Measurements from ENCODE around the gene MCUB. TPM values are rescaled to one million over a fixed set of nuclear protein-coding genes. Genes with fewer than 3 reads are reported as not detected.
A peak's percentile ranks its signal among the peaks of the same experiment; 100 is the strongest.

The MCUB gene
- polyA plus RNA-seq, 10 donors: 9.2 to 14.2 (median 11.7) TPM

DNA sequence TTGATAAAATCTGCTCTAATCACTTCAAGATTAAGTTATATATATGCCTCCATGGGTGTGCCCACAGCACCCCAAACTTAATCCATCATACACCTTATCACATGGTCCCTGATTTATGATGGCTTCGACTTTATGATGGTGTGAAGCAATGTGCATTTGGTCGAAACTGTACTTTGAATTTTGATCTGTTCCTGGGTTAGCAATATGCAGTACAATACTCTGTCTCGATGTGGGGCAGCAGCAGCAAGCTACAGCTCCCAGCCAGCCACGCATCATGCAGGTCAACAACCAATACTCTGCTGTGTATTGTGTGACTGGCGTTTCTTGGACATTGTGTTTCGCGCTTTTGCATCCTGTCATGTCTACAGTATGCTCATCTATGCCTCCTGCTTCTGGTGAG is 62.6 kb downstream of the MCUB start:
- DNase-seq: no peak

DNA sequence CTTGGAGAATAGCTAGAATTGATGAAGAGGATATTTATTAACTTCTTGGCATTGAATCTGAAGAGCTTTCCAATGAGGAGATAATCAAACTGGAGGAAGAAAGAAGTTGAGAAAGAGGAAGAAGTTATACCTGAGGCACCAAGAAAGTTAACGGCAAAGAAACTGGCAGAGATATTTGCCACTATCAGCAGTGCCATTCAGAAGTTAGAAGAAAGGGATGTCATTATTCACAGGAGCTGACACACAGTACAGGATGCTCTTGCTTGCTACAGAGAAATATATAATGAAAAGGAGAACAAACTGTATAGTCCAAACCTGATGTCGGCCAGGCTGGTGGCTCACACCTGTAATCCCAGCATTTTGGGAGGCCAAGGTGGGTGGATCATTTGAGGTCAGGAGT is 64.5 kb downstream of the MCUB start:
- no peak for DNase-seq

DNA sequence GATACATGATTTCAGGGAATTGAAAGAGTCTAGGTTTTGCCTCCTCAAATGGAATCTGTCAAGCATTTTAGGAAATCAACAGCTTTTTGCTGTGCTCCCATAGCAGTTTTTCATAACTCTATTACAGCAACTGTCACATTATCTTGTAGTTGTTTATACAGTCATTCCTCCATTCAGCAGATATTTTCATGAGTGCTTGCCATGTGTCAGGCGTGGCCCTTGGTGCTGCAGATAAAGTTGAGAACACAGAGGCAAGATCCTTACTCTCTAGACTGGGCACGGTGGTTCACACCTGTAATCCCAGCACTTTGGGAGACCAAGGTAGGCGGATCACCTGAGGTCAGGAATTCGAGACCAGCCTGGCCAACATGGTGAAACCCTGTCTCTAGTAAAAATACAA is 67.3 kb downstream of the MCUB start:
- no peak for DNase-seq

DNA sequence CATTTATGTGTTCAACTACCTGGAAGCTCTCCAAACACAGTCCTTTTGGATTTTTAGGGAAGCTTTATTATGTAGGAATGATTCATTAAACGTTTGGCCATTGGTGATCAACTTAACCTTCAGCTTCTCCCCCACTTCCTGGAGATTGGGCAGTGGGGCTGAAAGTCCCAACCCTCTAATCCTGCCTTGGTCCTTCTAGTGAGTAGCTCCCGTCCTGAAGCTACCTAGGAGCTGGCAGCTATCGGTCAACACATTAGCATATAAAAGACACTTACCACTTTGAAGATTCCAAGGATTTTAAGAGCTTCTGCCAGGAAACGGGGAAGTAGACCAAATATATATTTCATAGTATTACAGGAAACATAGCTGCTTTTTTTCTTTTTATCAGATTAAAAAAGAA is 69.7 kb downstream of the MCUB start:
- no peak for DNase-seq

DNA sequence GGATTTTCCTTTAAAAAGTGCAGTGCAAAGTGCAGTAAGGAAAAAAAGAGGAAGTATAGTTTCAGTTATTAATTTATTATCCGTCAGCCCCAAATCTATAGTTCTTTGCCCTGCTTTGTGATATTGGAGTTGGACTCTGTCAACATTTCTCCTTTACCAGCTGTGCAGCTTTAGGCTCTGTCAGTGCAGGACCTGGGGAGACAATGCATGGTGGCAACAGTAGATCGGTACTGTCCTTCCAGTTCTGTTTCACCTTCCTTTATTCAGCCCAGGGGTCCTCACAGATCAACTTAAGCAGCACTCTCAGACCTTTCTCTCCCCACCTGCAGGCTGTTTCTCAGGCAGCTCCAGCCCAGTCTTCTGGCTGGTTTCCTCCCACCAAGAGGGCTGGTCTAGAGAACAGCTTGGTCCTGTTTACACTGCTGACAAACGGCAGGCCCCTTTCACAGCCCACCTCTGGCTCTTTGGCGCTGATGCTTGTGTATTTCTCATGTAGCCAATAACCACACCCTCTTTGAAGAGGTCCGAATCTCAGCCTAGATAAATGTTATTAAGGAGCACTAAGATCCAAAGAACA is 71.6 kb downstream of the MCUB start:
- no peak for DNase-seq

DNA sequence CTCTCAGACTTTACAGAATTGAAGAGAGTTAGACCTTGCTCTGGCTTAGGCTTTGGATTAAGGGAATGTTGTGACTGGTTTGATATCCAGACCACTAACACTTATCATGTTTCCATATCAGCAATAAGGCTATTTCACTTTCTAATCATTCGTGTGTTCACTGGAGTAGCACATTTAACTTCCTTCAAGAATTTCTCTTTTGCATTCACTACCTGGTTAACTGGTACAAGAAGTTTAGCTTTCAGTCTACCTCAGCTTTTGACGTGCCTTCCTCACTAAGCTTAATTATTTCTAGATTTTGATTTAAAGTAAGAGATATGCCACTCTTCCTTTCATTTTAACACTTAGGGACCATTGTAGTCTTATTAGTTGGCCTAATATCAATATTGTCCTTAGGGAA is 80.6 kb downstream of the MCUB start:
- no peak for DNase-seq

DNA sequence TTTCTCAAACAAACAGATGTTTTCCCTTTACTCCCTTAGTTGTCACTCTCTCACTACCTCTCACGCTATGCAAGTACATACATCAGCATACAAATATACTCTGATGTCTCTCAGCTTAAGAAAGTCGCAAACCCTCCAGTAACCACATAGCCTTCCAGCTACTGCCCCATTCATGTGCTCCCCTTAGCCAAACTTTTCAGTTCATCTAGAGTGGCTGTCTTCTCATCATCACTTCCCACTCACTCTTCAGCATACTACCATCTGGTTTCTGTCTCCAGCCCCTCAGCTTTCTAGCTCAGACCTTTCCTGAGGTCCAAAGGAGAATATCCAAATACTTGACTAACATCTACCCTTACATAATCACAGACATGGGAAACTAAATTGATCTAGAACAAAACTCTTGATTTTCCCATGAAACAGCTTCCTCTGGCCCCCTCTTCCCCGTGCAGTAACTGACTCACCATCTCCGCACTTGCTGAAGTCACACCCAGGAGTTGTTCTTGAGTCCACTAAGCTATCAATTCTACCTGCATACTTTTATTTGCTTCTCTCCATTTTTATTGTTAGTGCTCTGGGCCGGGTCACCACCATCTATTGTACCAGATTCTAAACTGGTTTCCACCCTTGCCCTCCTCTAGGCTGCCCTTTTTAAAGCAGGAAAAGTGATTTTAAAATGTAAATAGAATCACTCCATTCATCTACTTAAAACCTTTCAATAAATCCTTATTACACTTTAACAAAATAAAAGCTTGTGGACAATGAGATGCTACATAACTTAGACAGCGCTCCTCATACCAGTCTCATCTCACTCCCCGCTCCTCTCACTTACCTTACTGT is 86.0 kb downstream of the MCUB start:
- DNase-seq: no peak

DNA sequence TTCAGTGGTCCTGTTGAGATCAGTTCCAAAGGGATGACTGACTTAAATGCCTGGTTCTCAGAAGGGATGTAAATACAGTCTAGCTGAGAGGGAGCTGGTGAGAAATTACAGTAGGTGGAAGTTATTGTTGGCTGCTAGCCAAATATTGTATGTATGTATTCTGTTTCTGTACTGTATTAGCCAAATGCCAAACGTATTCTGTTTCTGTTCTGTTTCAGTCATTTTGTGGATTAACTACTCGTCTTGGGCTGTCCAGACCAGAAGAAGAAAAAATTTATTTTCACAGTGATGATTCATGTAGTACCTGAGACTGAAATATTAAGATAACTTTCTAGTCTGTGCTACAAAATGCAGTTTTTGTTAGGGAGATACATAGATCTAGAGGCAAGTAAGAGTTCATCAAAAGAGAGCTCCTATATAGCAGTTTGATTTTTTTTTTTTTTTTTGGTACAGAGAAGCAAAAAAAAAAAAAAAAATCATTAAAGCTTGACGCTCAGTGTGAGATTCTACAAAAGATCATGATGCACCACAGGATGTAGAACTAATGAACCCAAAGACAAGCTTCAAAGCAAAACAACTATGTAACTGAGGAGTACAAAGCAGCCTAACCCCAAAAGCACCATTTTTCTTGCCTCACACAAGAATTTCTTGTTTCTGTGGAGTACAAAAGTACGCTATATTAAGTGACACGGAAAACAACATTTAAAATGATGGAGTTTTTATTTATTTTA is 88.4 kb downstream of the MCUB start:
- DNase-seq: peak in 1 of 3 donors; percentile 11

DNA sequence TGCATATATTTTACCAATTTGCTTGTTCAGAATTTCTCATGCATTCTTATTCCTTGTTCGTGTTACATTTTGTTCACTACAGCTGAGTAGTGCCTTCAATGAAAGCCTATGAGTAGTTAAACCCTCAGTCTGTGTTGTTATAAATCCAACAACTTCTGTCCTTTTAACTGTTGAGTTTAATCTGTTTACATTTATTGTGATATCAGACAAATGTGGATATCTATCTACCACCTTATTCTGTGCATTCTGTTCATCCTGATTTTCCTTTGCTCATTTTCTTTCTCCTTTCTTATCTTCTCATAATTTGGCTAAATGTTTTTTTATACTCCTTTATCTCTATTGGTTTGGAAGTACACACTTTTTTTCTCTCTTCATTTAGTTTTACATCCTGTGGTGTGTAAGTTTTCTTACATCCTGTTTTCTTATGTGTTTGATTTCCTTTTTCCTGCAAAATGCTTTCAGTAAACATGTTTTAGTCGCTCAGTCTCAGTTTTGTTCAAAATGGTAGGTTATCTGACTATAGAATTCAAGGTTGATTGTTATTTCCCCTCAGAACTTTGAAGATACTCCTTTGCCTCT is 89.0 kb downstream of the MCUB start:
- no peak for DNase-seq

DNA sequence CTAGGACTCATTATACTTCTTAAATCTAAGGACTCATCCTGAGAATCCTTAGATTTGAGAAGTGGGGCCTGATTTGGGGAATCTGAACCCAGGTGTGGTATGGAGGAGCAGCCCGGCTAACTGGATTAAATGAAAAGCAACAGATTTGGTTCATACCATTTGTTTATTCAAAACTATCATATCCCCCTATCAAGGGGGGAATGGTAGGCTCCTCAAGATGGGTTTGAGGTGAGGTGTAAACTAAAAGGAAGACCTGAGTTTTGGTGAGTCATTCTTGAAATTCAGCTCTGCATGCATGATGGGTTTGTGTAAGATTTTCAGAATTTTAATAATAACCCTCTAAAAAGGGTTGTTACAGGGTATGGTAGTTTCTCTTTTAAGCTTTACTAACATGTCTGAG is 89.8 kb downstream of the MCUB start:
- DNase-seq: no peak

DNA sequence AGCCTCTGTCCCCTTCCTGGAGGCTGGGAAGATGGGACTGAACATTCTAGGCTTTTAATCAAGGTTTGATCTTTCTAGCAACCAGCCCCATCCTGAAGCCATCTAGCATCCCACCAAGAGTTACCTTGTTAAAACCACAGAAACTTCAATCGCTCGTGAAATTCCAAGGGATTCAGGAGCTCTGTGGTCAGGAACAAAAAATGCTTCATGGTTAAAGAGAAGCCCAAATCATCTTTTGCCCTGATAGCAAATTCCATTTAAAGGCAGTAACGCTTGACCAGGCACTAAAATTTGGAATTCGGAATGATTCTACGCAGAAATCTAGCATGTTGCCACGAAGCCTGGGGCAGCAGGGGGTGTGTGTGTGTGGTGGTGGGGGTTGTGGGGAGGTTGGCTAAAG is 95.3 kb downstream of the MCUB start:
- DNase-seq: no peak

DNA sequence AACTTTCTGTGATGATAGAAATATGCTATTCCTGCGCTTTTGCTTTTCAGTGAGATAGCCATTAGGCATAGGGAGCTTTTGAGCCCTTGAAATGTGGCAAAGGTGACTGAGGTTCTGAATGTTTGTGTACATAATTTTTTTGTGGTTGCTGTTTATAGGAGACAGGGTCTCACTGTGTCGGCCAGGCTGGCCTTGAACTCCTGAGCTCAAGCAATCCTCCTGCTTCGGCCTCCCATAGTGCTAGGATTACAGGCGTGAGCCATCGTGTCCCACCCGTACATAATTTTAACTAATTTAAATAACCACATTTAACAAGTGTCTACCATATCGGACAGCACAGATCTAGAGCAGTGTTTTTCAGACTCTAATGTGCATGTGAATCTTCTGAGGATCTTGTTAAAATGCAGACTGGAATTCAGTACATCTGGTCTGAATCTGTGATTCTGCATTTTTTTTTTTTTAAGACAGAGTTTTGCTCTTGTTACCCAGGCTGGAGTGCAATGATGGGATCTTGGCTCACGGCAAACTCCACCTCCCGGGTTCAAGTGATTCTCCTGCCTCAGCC is 97.9 kb downstream of the MCUB start:
- DNase-seq: no peak

DNA sequence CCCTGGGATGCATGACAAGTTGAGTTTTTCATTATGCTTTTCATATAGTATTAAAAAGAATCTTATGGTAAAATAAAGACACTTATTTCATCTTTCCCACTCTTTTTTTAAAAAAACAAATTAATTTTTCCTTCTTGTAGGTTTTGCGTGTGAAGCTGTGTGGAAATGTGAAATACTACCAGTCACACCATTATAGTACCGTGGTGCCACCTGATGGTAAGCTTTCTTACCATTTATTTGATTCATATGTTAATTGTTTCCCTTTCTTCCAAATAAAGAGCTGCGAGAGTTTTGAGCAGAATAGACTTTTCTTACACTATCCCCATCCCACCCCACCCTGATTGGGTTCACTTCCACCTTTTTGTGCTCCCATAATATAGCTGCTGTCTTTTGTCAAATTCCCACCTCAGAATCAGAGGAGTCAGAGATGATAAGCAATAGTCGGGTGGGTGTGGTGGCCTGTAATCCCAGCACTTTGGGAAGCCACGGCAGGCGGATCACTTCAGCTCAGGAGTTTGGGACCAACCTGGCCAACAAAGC is 98.9 kb downstream of the MCUB start:
- no peak for DNase-seq

DNA sequence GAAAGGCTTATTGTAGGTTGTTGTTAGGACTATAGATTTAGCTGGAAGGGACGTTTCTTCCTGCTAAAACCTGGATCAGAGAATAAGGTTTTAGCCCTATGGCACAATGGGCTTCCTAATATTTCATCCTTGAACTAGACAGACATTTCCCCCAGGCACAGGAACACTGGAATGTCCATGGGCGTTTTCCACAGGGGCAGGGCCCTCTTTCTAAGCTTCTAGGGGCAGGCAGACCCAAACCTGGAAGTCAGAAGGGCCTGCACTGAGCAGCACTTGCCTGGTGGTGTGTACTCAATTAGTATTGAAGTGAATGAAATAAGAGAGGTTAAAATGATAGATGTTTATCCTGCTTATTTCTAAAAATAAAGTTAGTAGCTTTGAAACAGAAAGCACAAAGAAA is 102.1 kb downstream of the MCUB start:
- no peak for DNase-seq

DNA sequence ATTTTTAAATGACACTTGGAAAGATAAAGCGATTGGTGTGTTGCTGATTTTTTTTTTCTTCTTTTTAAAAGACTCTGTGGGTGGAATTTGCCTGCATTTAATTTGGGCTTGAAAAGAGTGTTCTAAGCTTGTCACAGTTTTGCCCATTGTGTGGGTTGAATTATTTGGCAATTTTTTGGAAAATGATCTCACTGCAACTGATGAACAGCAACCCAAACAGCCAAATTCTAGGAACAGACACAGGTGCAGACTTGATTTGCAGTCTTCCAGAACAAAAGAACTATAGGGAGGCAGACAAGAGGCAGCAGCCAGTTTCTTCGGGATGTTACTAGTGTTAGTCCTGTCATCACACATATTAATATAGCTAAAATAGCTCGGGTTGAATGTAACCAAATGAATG is 102.7 kb downstream of the MCUB start:
- DNase-seq: no peak

DNA sequence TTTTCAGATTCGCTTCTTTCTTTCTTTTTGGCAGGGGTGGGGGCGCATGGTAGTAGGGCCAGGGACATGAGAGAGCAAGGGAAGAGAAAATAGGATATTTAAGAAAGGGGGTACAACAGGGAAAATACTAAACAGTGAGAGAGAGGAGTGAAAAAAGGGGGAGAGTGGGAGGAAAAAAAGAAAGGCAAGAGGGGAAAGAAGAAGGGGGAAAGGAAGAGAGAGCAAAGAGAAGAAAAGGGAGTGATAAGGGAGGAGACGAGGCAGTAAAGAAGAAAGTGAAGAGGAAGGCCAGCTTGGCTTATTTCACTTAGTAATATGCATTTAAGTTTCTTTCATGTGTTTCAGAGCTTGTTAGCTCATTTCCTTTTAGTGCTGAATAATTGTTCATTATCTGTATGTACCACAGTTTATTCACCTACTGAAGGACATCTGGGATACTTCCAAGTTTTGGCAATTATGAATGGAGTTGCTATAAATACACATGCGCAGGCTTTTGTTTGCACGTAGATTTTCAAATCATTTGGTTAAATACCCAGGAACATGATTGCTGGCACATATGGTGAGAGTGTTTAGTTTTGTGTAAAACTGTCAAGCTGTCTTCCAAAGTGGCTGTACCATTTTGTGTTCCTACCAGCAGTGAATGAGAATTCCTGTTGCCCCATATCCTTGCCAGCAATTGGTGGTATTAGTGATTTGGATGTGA is 105.9 kb downstream of the MCUB start:
- DNase-seq: no peak

DNA sequence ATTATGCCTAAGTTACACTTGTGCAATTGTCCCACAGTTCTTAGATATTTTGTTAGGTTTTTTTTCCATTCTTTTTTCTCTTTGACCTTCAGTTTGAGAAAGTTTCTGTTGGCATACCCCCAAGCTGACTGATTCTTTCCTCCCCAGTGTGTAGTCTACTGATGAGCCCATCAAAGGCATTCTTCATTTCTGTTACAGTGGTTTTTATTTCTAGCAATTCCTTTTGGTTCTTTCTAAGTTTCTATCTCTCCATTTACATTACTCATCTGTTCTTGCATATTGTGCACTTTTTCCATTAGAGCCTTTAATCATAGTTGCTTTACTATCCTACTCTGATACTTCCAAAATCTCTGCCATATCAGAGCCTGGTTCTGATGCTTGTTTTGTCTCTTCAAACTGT is 111.3 kb downstream of the MCUB start:
- DNase-seq: no peak

DNA sequence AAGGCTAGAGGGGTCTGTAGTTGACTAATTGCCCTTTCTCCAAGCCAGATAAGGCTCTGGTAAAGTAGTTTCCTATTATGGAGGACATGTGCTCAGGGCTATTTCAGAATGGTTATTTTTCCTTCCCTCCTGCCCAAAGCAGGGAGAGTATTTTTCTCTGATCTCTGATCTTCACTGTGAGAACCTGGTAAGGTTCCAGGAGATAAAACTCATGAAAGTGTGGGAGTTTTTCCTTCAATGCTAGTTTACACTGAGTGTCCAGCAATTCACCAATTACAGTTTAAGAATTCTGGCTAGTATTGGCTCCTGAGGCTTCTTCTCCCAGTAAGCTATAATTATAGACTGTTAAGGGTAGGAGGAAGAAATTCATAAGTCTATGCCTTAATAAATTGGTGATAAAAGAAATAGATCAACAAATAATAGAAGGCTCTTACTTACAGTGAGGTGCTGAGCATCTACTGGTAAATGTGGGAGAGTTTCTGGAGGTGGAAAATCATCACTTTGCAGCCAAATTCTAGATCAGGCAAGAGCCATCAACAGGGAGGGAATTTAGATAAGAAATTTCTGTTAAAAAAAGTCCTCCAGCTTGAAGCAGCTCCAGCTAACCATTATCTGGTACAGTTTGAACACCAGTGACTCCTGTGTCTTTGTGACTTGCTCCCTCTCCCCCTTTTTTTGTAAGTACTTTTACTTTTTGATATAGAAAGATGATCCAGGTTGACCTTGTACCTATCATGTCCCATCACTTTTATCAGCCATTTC is 112.3 kb downstream of the MCUB start:
- no peak for DNase-seq

DNA sequence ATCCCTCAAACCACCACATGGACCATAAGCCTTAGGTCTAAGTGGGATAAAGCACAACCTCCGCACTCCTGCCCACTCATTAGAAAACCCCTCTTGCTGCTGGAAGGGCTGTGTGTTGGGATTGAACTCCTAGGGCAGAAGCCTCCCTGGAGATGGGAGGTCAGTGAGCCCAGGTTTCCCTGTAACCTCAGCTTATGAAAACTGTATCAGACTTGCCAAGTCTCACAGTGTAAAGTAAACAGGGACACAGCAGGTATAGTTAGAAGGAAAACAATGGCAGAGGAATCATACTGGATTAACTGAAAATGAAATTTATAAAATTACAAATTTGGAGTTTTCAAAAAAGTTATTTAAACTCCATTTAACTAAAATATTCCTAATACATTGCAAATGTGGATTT is 113.3 kb downstream of the MCUB start:
- DNase-seq: no peak

DNA sequence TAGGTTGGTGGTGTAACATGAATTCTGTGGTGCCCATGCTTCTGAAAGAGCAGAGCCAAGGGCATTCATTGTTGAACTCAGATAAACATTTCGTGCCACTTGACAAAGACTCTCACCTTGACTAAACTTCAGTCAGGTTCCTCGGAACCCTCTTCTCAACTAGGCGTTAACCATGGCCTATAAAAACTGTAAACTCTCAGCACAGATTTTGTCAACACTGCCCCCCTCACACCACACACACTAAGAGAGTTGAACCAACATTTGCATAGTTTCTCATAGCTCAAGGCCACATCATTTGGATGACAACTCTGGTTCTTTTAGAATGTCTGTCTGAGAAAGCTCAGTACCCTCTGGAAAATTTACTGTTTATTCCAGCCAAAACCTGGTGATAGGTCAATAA is 115.1 kb downstream of the MCUB start:
- DNase-seq: no peak

DNA sequence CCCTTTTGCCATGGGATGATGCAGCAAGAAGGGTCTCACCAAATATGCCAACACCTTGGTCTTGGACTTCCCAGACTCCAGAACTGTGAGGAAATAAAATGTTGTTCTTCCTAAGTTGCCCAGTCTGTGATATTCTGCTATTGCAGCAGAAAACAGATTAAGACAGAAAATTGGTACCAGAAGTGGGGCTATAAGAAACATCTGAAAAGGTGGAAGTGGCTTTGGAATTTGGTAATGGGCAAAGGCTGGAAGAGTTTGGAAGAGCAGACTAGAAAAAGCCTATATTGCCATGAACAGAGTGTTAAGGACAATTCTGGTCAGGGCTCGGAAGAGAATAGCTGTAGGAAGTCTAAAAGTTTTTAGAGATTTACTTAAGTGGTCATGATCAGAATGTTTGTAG is 115.8 kb downstream of the MCUB start:
- DNase-seq: no peak
